ENCODE data around the gene EAPP. TPM values are rescaled to one million over a fixed set of nuclear protein-coding genes. Genes with fewer than 3 reads are reported as not detected.

Gene EAPP
- total and polyA plus RNA-seq, 2 of the 4 experiments (the other 2 are of a cell fraction), result 29.9 to 32.3 TPM

GRCh38 chr14:34502001-34502400, 37.5 kb downstream of the EAPP start:
- Histone ChIP-seq H2AK9ac (replicated peaks; ENCODE audit: low read depth, low read length, poor library complexity) (no peak overlapping the region), H2BK15ac (ENCODE audit: low read depth, low read length) (no peak overlapping the region; the same call in 2 of the 3 replicates), H3K4me3 (ENCODE audit: insufficient read depth, low read depth, low read length) (no peak overlapping the region), H3K4me1 (ENCODE audit: control insufficient read depth, insufficient read depth, low read length) (peaks cover 13% of the 10 kb centered on the region), H2BK120ac (ENCODE audit: low read depth, low read length) (peak overlapping the region; percentile 40; the same call in 1 of the 2 replicates), H4K91ac (ENCODE audit: insufficient read depth, low read depth, low read length) (no peak overlapping the region), H3K9me3 (ENCODE audit: control insufficient read depth, insufficient read depth, low read length) (no peaks in the 10 kb centered on the region), H3K27me3 (ENCODE audit: control insufficient read depth, insufficient read depth, low read length) (no peaks in the 10 kb centered on the region), H3K36me3 (ENCODE audit: control insufficient read depth, insufficient read depth, low read length) (no peaks in the 10 kb centered on the region), H3K27ac (ENCODE audit: insufficient read depth, low read length) (peak overlapping the region; percentile 72; the same call in 1 of the 2 replicates), H3K4me2 (ENCODE audit: low read depth, low read length) (0 out of 2 replicates have a peak overlapping the region, but pooled peaks have one; percentile 28), H3K18ac (ENCODE audit: low read depth, low read length) (peak overlapping the region; percentile 58; the same call in 1 of the 2 replicates), H4K5ac (ENCODE audit: low read depth, low read length) (peak overlapping the region; percentile 77; the same call in 1 of the 2 replicates), H2AFZ (replicated peaks; ENCODE audit: low read length, poor library complexity) (no peak overlapping the region), H3K14ac (replicated peaks; ENCODE audit: low read depth, low read length) (peak overlapping the region; percentile 41), H2AK5ac (ENCODE audit: low read depth, low read length) (peak overlapping the region; percentile 15; the same call in 1 of the 2 replicates), H3K23ac (ENCODE audit: low read depth, low read length) (no peak overlapping the region), H3K4ac (ENCODE audit: low read depth, low read length) (peak overlapping the region; percentile 13; the same call in 1 of the 2 replicates), H3K79me1 (ENCODE audit: low read depth in 1 of 2, low read length in 2 of 2) (no peaks in the 10 kb centered on the region), H2BK5ac (ENCODE audit: low read depth, low read length, poor library complexity, severe bottlenecking) (no peak overlapping the region), H3K56ac (ENCODE audit: extremely low read depth, insufficient read depth, low read length) (no peak overlapping the region), H3K9me1 (ENCODE audit: insufficient read depth, low read length) (no peaks in the 10 kb centered on the region), H3K9ac (ENCODE audit: low read depth, low read length) (no peak overlapping the region), H2BK20ac (ENCODE audit: low read depth, low read length) (no peak overlapping the region), H4K20me1 (ENCODE audit: insufficient read depth, low read length) (no peaks in the 10 kb centered on the region), H4K8ac (ENCODE audit: low read depth in 2 of 2, low read length in 2 of 2) (0 out of 4 replicates have a peak overlapping the region, but pooled peaks have one; percentile 14 to 83)
- intact Hi-C loops (cut with micrococcal nuclease) (no loop called here), dilution Hi-C loops (cut with HindIII; ENCODE audit: low sequenced_read_pairs, unreplicated experiment) (no loop called here), in situ Hi-C loops (cut with MboI; ENCODE audit: low sequenced_read_pairs) (no loop called here)
- ChIA-PET CTCF (interaction anchor here (0.6 kb wide), 1 partner anchor 136 kb away, joined by 3 read pairs; no protein-coding TSS in a partner anchor), POLR2A (ENCODE audit: unreplicated experiment) (no interaction called here)
- peak; percentile 30 for ATAC-seq (ENCODE audit: low read depth)
- peak; percentile 48 for DNase-seq
- TF ChIP-seq FOS (IDR thresholded peaks at IDR 0.05; ENCODE audit: low read depth, low read length), result peak; percentile 37; the same call in 1 of the 2 replicates
- TF ChIP-seq, protein P1, sequence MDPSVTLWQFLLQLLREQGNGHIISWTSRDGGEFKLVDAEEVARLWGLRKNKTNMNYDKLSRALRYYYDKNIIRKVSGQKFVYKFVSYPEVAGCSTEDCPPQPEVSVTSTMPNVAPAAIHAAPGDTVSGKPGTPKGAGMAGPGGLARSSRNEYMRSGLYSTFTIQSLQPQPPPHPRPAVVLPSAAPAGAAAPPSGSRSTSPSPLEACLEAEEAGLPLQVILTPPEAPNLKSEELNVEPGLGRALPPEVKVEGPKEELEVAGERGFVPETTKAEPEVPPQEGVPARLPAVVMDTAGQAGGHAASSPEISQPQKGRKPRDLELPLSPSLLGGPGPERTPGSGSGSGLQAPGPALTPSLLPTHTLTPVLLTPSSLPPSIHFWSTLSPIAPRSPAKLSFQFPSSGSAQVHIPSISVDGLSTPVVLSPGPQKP (IDR thresholded peaks at IDR 0.05; ENCODE audit: borderline replicate concordance, low read depth, low read length), result no peak
- no CpG with 5 or more reads among the region's 2 CpGs for WGBS, 2 experiments (ENCODE audit: extremely low coverage in 2 of 2, insufficient read length in 1 of 2)
- BruUV-seq (replicated peaks), result no TSS peak

Data from IMR-90 (cell line).